HL-60/S4 treated with phorbol 12-myristate 13-acetate at 8.2 ng/mL for 4 days and 3 days (cell line): Measurements from ENCODE around the gene UAP1.
"Not testable (repeated sequence)": the region's sequence is repeated elsewhere in the genome, so short reads cannot be mapped to it uniquely, and the experiment has no call there.

ENCODE experiments used
- in situ Hi-C: fragments of 300-500 bp; cut with MboI; formaldehyde crosslinking; loops from 2 replicates; pipeline ENCODE4 v1.15.0; 2022; ENCODE audit warnings: low sequenced_read_pairs

Gene UAP1

GRCh38 chr1:162564762-162565218 is 3.3 kb downstream of the UAP1 start:
- in situ Hi-C loops = no loop called here

- in situ Hi-C loops = no loop called here
These were observed 3.9 kb downstream of the UAP1 start for GRCh38 chr1:162565460-162565859.

GRCh38 chr1:162566870-162567269 is 5.3 kb downstream of the UAP1 start:
- in situ Hi-C loops = no loop called here

GRCh38 chr1:162568802-162569201 is 7.3 kb downstream of the UAP1 start:
- in situ Hi-C loops = no loop called here

GRCh38 chr1:162570718-162571117 is 9.2 kb downstream of the UAP1 start:
- in situ Hi-C loops = no loop called here

- in situ Hi-C loops = not testable (repeated sequence)
These were observed 9.6 kb downstream of the UAP1 start for GRCh38 chr1:162571121-162571520.

- in situ Hi-C loops = no loop called here
These were observed 10.2 kb downstream of the UAP1 start for GRCh38 chr1:162571696-162572095.

- in situ Hi-C loops = no loop called here
These were observed 11.6 kb downstream of the UAP1 start for GRCh38 chr1:162573136-162573535.

GRCh38 chr1:162578071-162578700 is 16.7 kb downstream of the UAP1 start:
- in situ Hi-C loops = no loop called here

- in situ Hi-C loops = no loop called here
These were observed 17.4 kb downstream of the UAP1 start for GRCh38 chr1:162578936-162579335.

GRCh38 chr1:162580308-162580707 is 18.8 kb downstream of the UAP1 start:
- in situ Hi-C loops = no loop called here

- in situ Hi-C loops = not testable (repeated sequence)
These were observed 21.4 kb downstream of the UAP1 start for GRCh38 chr1:162582901-162583300.

- in situ Hi-C loops = not testable (repeated sequence)
These were observed 23.6 kb downstream of the UAP1 start for GRCh38 chr1:162585101-162585500.

- in situ Hi-C loops = no loop called here
These were observed 25.8 kb downstream of the UAP1 start for GRCh38 chr1:162587347-162587746.

- in situ Hi-C loops = no loop called here
These were observed 26.3 kb downstream of the UAP1 start for GRCh38 chr1:162587761-162588260.

- in situ Hi-C loops = no loop called here
These were observed 28.6 kb downstream of the UAP1 start for GRCh38 chr1:162590101-162590500.

GRCh38 chr1:162590686-162591085 is 29.2 kb downstream of the UAP1 start:
- in situ Hi-C loops = no loop called here

GRCh38 chr1:162596514-162597170 is 35.1 kb downstream of the UAP1 start:
- in situ Hi-C loops = no loop called here

GRCh38 chr1:162599451-162599850 is 37.9 kb downstream of the UAP1 start:
- in situ Hi-C loops = no loop called here

GRCh38 chr1:162603117-162603516 is 41.6 kb downstream of the UAP1 start:
- in situ Hi-C loops = not testable (repeated sequence)

GRCh38 chr1:162605225-162605927 is 43.9 kb downstream of the UAP1 start:
- in situ Hi-C loops = no loop called here

- in situ Hi-C loops = no loop called here
These were observed 47.8 kb downstream of the UAP1 start for GRCh38 chr1:162609306-162609705.
